Upper lobe of left lung (tissue), 6 donors: ENCODE results near the gene PRKN. TPM values are rescaled to one million over a fixed set of nuclear protein-coding genes. Genes with fewer than 3 reads are reported as not detected.

ENCODE experiments used
- ATAC-seq, 2 donors: fragments of 200-7000 bp; cut with Tn5 transposase; one replicate each; pipeline ENCODE4 v1.9.1; 2022; ENCODE audit warnings: mild to moderate bottlenecking in 2 of 2, moderate library complexity in 2 of 2; ENCODE audit not compliant: low FRiP score in 2 of 2
- DNase-seq, 2 donors: peaks; one replicate each; pipeline ENCODE4 v3.0.0-alpha.2; 2019 to 2020
- H3K27ac ChIP-seq, 4 donors: fragments of 200-600 bp; sonication (generic); one replicate each; pipeline ENCODE4 v1.5.1; 2016 to 2019
- H3K27me3 ChIP-seq, 4 donors: fragments of 200-600 bp; sonication (generic); one replicate each; pipeline ENCODE4 v1.5.1; 2017 to 2019
- H3K36me3 ChIP-seq, 4 donors: fragments of 200-600 bp; sonication (generic); one replicate each; pipeline ENCODE4 v1.5.1; 2016 to 2019
- H3K4me1 ChIP-seq, 4 donors: fragments of 200-600 bp; sonication (generic); one replicate each; pipeline ENCODE4 v1.5.1; 2018 to 2019
- H3K4me3 ChIP-seq, 4 donors: fragments of 200-600 bp; sonication (generic); one replicate each; pipeline ENCODE4 v1.5.1; 2017 to 2019; ENCODE audit warnings: mild to moderate bottlenecking in 2 of 4, moderate library complexity in 1 of 4
- H3K9me3 ChIP-seq, 4 donors: fragments of 200-600 bp; sonication (generic); one replicate each; pipeline ENCODE4 v1.5.1; 2018 to 2019
- EP300 ChIP-seq, 4 donors: sonication (generic); formaldehyde crosslinking; IDR thresholded peaks; one replicate each; pipeline ENCODE4 v1.5.1; 2017; ENCODE audit warnings: antibody characterized with exemption in 4 of 4, control low read depth in 2 of 4
- POLR2A ChIP-seq, 4 donors: fragments of 450-650 bp; IDR thresholded peaks; one replicate each; pipeline ENCODE4 v1.5.1; 2016 to 2017; ENCODE audit warnings: antibody characterized with exemption in 4 of 4, mild to moderate bottlenecking in 2 of 4
- POLR2AphosphoS5 ChIP-seq, 2 donors: sonication (generic); formaldehyde crosslinking; IDR thresholded peaks; one replicate each; pipeline ENCODE4 v1.5.1; 2017; ENCODE audit warnings: antibody characterized with exemption in 2 of 2
- WGBS, 2 donors: methylation state at CpG; one replicate each; pipeline ENCODE4 v1.1.5; 2017 to 2018; 5-methylcytosine and 5-hydroxymethylcytosine counted together
- total RNA-seq, 6 donors: library from RNA; depleted of rRNA in 4 of 6; stranded (reverse); fragments of >200 nt in 4 of 6; gene quantifications; one replicate each; pipeline versions ENCODE4 v1.1.0 to v1.2.1, GENCODE V29; 2016 to 2021
- TF ChIP-seq, protein P1 (sequence below), 6 experiments: fragments of 450-650 bp in 4 of 6; fragments of 200-600 bp in 2 of 6; sonication (generic) in 2 of 6; IDR thresholded peaks; one replicate each; pipeline ENCODE4 v1.5.1; 2016 to 2019; ENCODE audit warnings: antibody characterized with exemption in 6 of 6
- donor health status: DM: no; HTN: no; CAD: no; lungs with moderate emphysema.
- donor health status: DM: no; HTN: yes; CAD: no; lungs with severe emphysema.

The PRKN gene
- total RNA-seq, 6 donors from 2014 or later, result 2.7 to 29.3 (median 5.5) TPM

DNA sequence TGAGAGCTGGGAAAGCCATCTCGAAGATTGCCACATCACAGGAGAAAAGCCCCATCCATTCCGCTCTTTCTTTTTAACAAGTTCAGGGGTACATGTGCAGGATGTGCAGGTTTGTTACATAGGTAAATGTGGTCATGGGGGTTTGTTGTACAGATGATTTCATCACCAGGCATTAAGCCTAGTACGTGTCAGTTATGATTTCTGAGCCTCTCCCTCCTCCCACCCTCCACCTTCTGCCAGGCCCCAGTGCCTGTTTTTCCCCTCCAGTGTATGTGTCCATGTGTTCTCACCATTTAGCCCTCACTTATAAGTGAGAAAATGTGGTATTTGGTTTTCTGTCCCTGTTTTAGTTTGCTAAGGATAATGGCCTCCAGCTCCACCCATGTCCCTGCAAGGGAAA lies 887.2 kb downstream of the PRKN start:
- Histone ChIP-seq H3K4me1 (no peaks in the 10 kb centered on the region), H3K36me3 (no peaks in the 10 kb centered on the region), H3K4me3 (no peak overlapping the region), H3K27me3 (no peaks in the 10 kb centered on the region), H3K27ac (no peak overlapping the region), H3K9me3 (no peaks in the 10 kb centered on the region)
- ATAC-seq (no peak), DNase-seq (no peak)
- TF ChIP-seq, protein P1, sequence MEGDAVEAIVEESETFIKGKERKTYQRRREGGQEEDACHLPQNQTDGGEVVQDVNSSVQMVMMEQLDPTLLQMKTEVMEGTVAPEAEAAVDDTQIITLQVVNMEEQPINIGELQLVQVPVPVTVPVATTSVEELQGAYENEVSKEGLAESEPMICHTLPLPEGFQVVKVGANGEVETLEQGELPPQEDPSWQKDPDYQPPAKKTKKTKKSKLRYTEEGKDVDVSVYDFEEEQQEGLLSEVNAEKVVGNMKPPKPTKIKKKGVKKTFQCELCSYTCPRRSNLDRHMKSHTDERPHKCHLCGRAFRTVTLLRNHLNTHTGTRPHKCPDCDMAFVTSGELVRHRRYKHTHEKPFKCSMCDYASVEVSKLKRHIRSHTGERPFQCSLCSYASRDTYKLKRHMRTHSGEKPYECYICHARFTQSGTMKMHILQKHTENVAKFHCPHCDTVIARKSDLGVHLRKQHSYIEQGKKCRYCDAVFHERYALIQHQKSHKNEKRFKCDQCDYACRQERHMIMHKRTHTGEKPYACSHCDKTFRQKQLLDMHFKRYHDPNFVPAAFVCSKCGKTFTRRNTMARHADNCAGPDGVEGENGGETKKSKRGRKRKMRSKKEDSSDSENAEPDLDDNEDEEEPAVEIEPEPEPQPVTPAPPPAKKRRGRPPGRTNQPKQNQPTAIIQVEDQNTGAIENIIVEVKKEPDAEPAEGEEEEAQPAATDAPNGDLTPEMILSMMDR (IDR thresholded peaks at IDR 0.05), result no peak
- no peak for TF ChIP-seq POLR2AphosphoS5 (IDR thresholded peaks at IDR 0.05)
- TF ChIP-seq POLR2A (IDR thresholded peaks at IDR 0.05), result no peak
- no peak for TF ChIP-seq EP300 (IDR thresholded peaks at IDR 0.05)
- 87 to 93% methylated on average over 3 of the region's 3 CpGs for WGBS, 2 donors

DNA sequence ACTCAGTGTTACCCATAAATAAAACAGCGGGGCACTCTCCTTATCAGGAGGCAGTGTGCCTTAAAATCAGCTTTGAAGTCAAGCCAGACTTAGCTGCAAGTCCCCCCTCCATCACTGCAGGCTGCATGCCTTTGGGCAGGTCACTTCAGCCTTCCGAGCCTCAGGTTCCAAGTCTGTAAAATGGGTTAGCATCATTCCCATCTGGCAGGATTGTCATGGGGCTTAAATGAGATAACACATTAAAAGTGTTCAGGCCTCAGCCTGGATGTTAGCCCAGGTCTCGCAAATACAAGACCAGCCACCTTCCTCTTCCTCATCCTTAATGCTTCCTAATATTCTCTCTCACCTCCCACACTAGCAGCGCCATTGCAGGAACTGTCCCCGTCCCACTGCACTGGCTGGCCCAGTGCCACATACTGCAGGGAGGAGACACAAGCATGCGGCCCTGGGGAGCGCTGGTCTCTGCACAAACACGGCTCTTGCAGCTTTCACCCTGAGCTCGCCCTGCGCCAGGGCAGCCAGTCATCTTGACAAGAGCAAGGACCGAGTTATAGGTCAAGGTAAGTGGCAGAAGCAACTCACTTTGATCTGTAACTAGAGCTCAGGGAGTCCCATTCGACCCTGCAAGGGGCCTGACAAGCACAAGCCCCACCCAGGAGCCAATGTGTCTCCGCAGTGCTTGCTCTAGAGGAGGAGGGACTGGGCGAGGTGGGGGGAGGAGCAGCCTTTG lies 889.1 kb downstream of the PRKN start:
- peak in 1 of 2 donors; percentile 27 for DNase-seq
- no peak overlapping the region for H3K27ac ChIP-seq
- H3K27me3 ChIP-seq, result no peaks in the 10 kb centered on the region
- H3K4me1 ChIP-seq, result no peaks in the 10 kb centered on the region
- H3K36me3 ChIP-seq, result no peaks in the 10 kb centered on the region
- H3K4me3 ChIP-seq, result no peak overlapping the region
- peak in 1 of 2 donors; percentile 28 for ATAC-seq
- WGBS, 2 donors, result 59 to 60% methylated on average over 14 of the region's 14 CpGs
- TF ChIP-seq EP300 (IDR thresholded peaks at IDR 0.05) (no peak), POLR2AphosphoS5 (IDR thresholded peaks at IDR 0.05) (no peak), POLR2A (IDR thresholded peaks at IDR 0.05) (no peak)
- TF ChIP-seq, protein P1 (IDR thresholded peaks at IDR 0.05), result no peak
- no peaks in the 10 kb centered on the region for H3K9me3 ChIP-seq

DNA sequence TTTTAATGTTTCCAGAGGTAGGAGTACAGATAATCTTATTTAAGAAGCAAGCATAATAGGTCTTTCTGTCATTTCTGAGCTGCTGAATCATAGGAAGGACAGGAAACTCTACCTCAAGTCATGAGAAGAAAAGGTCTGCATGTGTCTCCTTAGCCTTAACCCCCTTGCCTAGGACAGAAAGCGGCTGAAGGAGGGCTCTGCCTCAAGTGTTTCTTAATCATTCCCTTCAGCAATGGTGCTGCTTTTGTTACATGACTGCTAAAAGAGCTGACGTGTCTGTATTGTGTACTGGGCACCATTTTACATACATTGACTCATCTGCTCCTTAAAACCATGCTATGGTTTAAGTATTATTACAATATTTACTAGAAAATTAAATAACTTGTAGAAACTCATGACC lies 889.7 kb downstream of the PRKN start:
- no peak for DNase-seq
- H3K36me3 ChIP-seq, result no peaks in the 10 kb centered on the region
- H3K27ac ChIP-seq, result no peak overlapping the region
- H3K27me3 ChIP-seq, result no peaks in the 10 kb centered on the region
- TF ChIP-seq, protein P1 (IDR thresholded peaks at IDR 0.05), result no peak
- TF ChIP-seq EP300 (IDR thresholded peaks at IDR 0.05) (no peak), POLR2AphosphoS5 (IDR thresholded peaks at IDR 0.05) (no peak)
- no peak overlapping the region for H3K4me3 ChIP-seq
- no peaks in the 10 kb centered on the region for H3K9me3 ChIP-seq
- no peak for ATAC-seq
- 75 to 77% methylated on average over 2 of the region's 2 CpGs for WGBS, 2 donors
- H3K4me1 ChIP-seq, result no peaks in the 10 kb centered on the region

DNA sequence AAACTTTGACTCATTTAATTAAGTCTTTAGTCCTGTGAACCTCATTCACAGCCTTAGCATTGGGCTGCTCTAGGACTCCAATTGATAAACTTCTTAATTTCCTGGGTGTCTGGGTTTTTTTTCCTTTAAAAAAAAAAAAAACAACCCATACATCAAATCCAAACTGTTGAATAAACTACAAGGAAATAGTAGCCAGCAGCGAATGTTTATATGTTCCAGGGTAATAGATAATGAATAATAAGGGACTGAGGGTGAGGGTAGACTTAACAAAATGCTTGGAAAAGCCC lies 890.2 kb downstream of the PRKN start:
- 48 to 50% methylated on average over 1 of the region's 1 CpG for WGBS, 2 donors
- DNase-seq, result no peak
- no peak for TF ChIP-seq POLR2A (IDR thresholded peaks at IDR 0.05)
- TF ChIP-seq POLR2AphosphoS5 (IDR thresholded peaks at IDR 0.05), result no peak
- TF ChIP-seq EP300 (IDR thresholded peaks at IDR 0.05), result no peak
- TF ChIP-seq, protein P1 (IDR thresholded peaks at IDR 0.05), result no peak
- Histone ChIP-seq H3K4me1 (no peaks in the 10 kb centered on the region), H3K36me3 (no peaks in the 10 kb centered on the region), H3K27ac (no peak overlapping the region), H3K27me3 (no peaks in the 10 kb centered on the region), H3K9me3 (no peaks in the 10 kb centered on the region), H3K4me3 (no peak overlapping the region)
- no peak for ATAC-seq
